ENCODE data around the gene TLX2. TPM values are rescaled to one million over a fixed set of nuclear protein-coding genes. Genes with fewer than 3 reads are reported as not detected.

The TLX2 gene
- total and polyA plus RNA-seq, 2 of the 13 experiments (the other 11 are each of a cell fraction or from before 2014, with no cell fraction given), result 0.05 to 0.20 TPM

- TF ChIP-seq, protein P1, sequence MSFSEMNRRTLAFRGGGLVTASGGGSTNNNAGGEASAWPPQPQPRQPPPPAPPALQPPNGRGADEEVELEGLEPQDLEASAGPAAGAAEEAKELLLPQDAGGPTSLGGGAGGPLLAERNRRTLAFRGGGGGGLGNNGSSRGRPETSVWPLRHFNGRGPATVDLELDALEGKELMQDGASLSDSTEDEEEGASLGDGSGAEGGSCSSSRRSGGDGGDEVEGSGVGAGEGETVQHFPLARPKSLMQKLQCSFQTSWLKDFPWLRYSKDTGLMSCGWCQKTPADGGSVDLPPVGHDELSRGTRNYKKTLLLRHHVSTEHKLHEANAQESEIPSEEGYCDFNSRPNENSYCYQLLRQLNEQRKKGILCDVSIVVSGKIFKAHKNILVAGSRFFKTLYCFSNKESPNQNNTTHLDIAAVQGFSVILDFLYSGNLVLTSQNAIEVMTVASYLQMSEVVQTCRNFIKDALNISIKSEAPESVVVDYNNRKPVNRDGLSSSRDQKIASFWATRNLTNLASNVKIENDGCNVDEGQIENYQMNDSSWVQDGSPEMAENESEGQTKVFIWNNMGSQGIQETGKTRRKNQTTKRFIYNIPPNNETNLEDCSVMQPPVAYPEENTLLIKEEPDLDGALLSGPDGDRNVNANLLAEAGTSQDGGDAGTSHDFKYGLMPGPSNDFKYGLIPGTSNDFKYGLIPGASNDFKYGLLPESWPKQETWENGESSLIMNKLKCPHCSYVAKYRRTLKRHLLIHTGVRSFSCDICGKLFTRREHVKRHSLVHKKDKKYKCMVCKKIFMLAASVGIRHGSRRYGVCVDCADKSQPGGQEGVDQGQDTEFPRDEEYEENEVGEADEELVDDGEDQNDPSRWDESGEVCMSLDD (CRISPR knock-in tag; IDR thresholded peaks at IDR 0.05; ENCODE audit: borderline replicate concordance), result no peak
- TF ChIP-seq ZNF180 (CRISPR knock-in tag; IDR thresholded peaks at IDR 0.05; ENCODE audit: borderline replicate concordance, low read depth), result no peak
- TF ChIP-seq, protein P2, sequence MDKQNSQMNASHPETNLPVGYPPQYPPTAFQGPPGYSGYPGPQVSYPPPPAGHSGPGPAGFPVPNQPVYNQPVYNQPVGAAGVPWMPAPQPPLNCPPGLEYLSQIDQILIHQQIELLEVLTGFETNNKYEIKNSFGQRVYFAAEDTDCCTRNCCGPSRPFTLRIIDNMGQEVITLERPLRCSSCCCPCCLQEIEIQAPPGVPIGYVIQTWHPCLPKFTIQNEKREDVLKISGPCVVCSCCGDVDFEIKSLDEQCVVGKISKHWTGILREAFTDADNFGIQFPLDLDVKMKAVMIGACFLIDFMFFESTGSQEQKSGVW (CRISPR knock-in tag; IDR thresholded peaks at IDR 0.05; ENCODE audit: borderline replicate concordance), result no peak
- no peak for TF ChIP-seq FOXP4 (CRISPR knock-in tag; IDR thresholded peaks at IDR 0.05)
- TF ChIP-seq ZNF891 (CRISPR knock-in tag; IDR thresholded peaks at IDR 0.05), result 0 out of 2 replicates have a peak, but pooled peaks have one; percentile 23
- TF ChIP-seq TFDP2 (CRISPR knock-in tag; IDR thresholded peaks at IDR 0.05), result no peak
- peak; percentile 20 for TF ChIP-seq YY1 (IDR thresholded peaks at IDR 0.05; ENCODE audit: insufficient read depth, insufficient replicate concordance, low read depth, low read length)
- TF ChIP-seq ZNF841 (CRISPR knock-in tag; IDR thresholded peaks at IDR 0.05; ENCODE audit: borderline replicate concordance), result no peak
- TF ChIP-seq POLR2G (IDR thresholded peaks at IDR 0.05; ENCODE audit: low read depth, low read length), result peak; percentile 20; the same call in 1 of the 2 replicates
- TF ChIP-seq, protein P3, sequence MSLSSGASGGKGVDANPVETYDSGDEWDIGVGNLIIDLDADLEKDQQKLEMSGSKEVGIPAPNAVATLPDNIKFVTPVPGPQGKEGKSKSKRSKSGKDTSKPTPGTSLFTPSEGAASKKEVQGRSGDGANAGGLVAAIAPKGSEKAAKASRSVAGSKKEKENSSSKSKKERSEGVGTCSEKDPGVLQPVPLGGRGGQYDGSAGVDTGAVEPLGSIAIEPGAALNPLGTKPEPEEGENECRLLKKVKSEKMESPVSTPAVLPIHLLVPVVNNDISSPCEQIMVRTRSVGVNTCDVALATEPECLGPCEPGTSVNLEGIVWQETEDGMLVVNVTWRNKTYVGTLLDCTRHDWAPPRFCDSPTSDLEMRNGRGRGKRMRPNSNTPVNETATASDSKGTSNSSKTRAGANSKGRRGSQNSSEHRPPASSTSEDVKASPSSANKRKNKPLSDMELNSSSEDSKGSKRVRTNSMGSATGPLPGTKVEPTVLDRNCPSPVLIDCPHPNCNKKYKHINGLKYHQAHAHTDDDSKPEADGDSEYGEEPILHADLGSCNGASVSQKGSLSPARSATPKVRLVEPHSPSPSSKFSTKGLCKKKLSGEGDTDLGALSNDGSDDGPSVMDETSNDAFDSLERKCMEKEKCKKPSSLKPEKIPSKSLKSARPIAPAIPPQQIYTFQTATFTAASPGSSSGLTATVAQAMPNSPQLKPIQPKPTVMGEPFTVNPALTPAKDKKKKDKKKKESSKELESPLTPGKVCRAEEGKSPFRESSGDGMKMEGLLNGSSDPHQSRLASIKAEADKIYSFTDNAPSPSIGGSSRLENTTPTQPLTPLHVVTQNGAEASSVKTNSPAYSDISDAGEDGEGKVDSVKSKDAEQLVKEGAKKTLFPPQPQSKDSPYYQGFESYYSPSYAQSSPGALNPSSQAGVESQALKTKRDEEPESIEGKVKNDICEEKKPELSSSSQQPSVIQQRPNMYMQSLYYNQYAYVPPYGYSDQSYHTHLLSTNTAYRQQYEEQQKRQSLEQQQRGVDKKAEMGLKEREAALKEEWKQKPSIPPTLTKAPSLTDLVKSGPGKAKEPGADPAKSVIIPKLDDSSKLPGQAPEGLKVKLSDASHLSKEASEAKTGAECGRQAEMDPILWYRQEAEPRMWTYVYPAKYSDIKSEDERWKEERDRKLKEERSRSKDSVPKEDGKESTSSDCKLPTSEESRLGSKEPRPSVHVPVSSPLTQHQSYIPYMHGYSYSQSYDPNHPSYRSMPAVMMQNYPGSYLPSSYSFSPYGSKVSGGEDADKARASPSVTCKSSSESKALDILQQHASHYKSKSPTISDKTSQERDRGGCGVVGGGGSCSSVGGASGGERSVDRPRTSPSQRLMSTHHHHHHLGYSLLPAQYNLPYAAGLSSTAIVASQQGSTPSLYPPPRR (CRISPR knock-in tag; IDR thresholded peaks at IDR 0.05; ENCODE audit: borderline replicate concordance), result no peak
- 0 out of 2 replicates have a peak, but pooled peaks have one; percentile 24 for TF ChIP-seq ZNF562 (CRISPR knock-in tag; IDR thresholded peaks at IDR 0.05; ENCODE audit: borderline replicate concordance)
- TF ChIP-seq KDM2A (CRISPR knock-in tag; IDR thresholded peaks at IDR 0.05; ENCODE audit: borderline replicate concordance, low read depth), result peak; percentile 51
- no peak for TF ChIP-seq NR1H2 (CRISPR knock-in tag; IDR thresholded peaks at IDR 0.05; ENCODE audit: borderline replicate concordance, low read depth)
- no peak for TF ChIP-seq ZNF790 (CRISPR knock-in tag; IDR thresholded peaks at IDR 0.05; ENCODE audit: borderline replicate concordance)
- no peak for TF ChIP-seq PRPF4 (IDR thresholded peaks at IDR 0.05; ENCODE audit: low read depth, low read length, poor library complexity, severe bottlenecking)
- TF ChIP-seq MEIS2 (CRISPR knock-in tag; IDR thresholded peaks at IDR 0.05), result no peak
Measured at GRCh38 chr2:74497777-74498499, 16.3 kb upstream of the TLX2 start (continued).

Data from HepG2 (cell line).